Endothelial cell (in vitro differentiated cells): Measurements from ENCODE around the gene PHTF2. TPM values are rescaled to one million over a fixed set of nuclear protein-coding genes. Genes with fewer than 3 reads are reported as not detected.
A peak's percentile ranks its signal among the peaks of the same experiment; 100 is the strongest.

ENCODE experiments used
- DNase-seq: peaks from one replicate; pipeline ENCODE4 v3.0.0; 2021; ENCODE audit warnings: low spot score
- H3K27ac Mint-ChIP-seq: one replicate; pipeline ENCODE4 v1.8.0; 2021; ENCODE audit warnings: mixed read lengths, inconsistent platforms; ENCODE audit not compliant: unreplicated experiment
- H3K27me3 Mint-ChIP-seq: one replicate; pipeline ENCODE4 v1.8.0; 2021; ENCODE audit warnings: mild to moderate bottlenecking, moderate library complexity, mixed read lengths, inconsistent platforms; ENCODE audit not compliant: unreplicated experiment
- H3K36me3 Mint-ChIP-seq: one replicate; pipeline ENCODE4 v1.8.0; 2021; ENCODE audit warnings: mild to moderate bottlenecking, low read depth, mixed read lengths, inconsistent platforms; ENCODE audit not compliant: unreplicated experiment
- H3K4me1 Mint-ChIP-seq: one replicate; pipeline ENCODE4 v1.8.0; 2021; ENCODE audit warnings: mild to moderate bottlenecking, mixed read lengths, inconsistent platforms; ENCODE audit not compliant: unreplicated experiment
- H3K4me3 Mint-ChIP-seq: one replicate; pipeline ENCODE4 v1.8.0; 2021; ENCODE audit warnings: mild to moderate bottlenecking, mixed read lengths, inconsistent platforms; ENCODE audit not compliant: unreplicated experiment
- H3K9me3 Mint-ChIP-seq: one replicate; pipeline ENCODE4 v1.8.0; 2021; ENCODE audit warnings: mixed read lengths, inconsistent platforms; ENCODE audit not compliant: unreplicated experiment
- CTCF ChIP-seq: fragments of 200-600 bp; sonication (generic); IDR thresholded peaks from one replicate; pipeline ENCODE4 v1.5.0; 2021; ENCODE audit warnings: antibody characterized with exemption; ENCODE audit not compliant: unreplicated experiment
- total RNA-seq: library from RNA; stranded (reverse); fragmentation: NEBNext Ultra II Directional; extraction: Animal tissue kit (Norgen Biotek cat#: 25700); gene quantifications from one replicate; pipeline ENCODE4 v1.2.1, GENCODE V29; 2021; ENCODE audit not compliant: unreplicated experiment

Gene PHTF2
- total RNA-seq, 1 donor from 2014 or later = 10.3 TPM

GRCh38 chr7:77760809-77761453 lies 37.6 kb upstream of the PHTF2 start:
- peak overlapping the region; percentile 48 for H3K27ac Mint-ChIP-seq

DNA sequence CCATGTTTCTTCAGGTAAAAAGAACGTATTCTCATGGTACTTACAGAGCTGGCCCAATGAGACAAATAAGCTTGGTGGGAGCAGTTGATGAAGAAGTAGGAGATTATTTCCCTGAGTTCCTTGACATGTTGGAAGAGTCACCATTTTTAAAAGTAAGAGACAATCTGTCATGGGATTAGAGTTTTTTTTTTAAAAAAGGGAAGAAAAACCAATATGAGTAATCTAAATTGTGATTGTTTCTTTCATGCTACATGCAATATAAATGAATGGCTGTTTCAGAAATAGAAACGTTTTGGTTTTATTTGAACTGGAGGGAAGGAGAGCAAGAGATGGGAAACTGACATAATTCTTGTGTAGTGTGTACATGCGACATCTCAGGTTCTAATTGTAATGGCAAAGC lies 33.1 kb upstream of the PHTF2 start:
- H3K36me3 Mint-ChIP-seq = peaks cover 13% of the 10 kb centered on the region
- DNase-seq = no peak
- no peaks in the 10 kb centered on the region for H3K9me3 Mint-ChIP-seq
- H3K27ac Mint-ChIP-seq = peak overlapping the region; percentile 70
- H3K4me3 Mint-ChIP-seq = no peak overlapping the region
- no peak for TF ChIP-seq CTCF
- peaks cover 2% of the 10 kb centered on the region for H3K27me3 Mint-ChIP-seq
- H3K4me1 Mint-ChIP-seq = peaks cover 16% of the 10 kb centered on the region

More at GRCh38 chr7:77760809-77761453, 37.6 kb upstream of the PHTF2 start:
- Mint-ChIP-seq H3K9me3 (no peaks in the 10 kb centered on the region), H3K4me3 (no peak overlapping the region), H3K4me1 (peaks cover 13% of the 10 kb centered on the region), H3K27me3 (no peaks in the 10 kb centered on the region), H3K36me3 (peaks cover 5% of the 10 kb centered on the region)
- DNase-seq = no peak
- no peak for TF ChIP-seq CTCF

DNA sequence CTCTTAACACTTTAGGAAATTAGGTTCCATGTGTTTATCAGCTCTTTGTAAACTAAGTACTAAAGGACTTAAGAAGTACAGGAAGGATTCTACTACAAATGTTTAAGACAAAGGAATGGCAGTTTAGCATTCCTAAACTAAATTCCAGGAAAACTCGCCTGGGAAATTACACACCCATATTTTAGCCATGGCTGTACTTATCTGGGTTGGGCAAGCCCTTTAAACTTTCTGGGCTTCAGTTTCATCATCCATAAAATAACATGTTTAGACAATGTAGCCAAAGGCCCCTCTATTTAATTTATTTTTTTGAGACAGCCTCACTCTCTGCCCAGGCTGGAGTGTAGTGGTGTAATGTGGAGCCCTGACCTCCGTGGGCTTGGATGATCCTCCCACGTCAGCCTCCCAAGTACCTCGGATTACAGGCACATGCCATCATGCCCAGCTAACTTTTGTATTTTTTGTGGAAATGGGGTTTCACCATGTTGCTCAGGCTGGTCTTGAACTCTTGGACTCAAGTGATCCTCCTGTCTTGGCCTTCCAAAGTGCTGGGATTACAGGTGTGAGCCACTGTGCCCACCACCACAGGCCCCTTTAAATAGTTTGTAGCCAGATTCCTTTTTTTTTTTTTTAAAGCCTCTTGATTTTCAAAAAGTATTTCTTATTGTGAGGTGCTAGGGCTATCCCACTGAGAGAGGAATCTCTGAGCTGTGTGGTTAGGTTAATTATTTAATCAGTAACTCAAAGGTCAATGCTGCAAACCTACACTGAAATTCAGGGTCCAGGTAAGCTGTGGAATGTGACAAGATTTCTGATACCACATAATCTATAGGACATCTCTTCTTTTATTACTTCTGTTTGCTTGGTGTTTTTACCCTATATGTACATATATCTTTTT lies 32.4 kb upstream of the PHTF2 start:
- peaks cover 16% of the 10 kb centered on the region for H3K36me3 Mint-ChIP-seq
- no peaks in the 10 kb centered on the region for H3K9me3 Mint-ChIP-seq
- TF ChIP-seq CTCF = no peak
- no peak for DNase-seq
- peaks cover 2% of the 10 kb centered on the region for H3K27me3 Mint-ChIP-seq
- peak overlapping the region; percentile 70 for H3K27ac Mint-ChIP-seq
- peaks cover 15% of the 10 kb centered on the region for H3K4me1 Mint-ChIP-seq
- H3K4me3 Mint-ChIP-seq = no peak overlapping the region

DNA sequence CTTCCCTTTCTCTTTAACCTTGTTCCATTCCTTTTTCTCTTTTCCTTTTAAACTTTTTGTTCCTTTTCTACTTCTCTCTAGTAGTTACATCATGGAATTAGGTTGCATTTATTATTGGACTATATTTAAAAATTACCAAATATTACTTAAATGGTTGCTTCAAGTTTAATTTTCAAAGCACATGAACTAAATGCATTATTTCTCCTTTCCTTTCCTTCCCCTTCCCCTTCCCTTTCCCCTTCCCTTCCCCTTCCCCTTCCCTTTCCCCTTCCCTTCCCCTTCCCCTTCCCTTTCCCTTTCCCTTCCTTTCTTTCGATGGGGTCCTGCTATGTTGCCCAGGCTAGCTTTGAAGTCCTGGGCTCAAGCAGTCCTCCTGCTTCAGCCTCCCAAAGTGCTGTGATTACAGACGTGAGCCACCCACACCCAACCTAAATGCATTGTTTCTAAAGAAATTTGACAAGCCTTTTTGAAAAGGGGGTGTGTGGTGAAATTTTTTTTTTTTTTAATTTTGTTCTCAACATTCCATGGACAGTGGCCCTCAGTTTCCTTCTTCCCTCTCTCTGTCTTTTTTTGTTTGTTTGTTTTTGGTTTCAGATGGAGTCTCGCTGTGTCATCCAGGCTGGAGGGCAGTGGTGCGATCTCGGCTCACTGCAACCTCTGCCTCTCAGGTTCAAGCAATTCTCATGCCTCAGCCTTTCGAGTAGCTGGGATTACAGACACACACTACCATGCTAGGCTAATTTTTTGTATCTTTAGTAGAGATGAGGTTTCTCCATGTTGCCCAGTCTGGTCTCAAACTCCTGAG lies 31.6 kb upstream of the PHTF2 start:
- peaks cover 2% of the 10 kb centered on the region for H3K27me3 Mint-ChIP-seq
- H3K4me3 Mint-ChIP-seq = no peak overlapping the region
- peak overlapping the region; percentile 45 for H3K27ac Mint-ChIP-seq
- no peak for TF ChIP-seq CTCF
- DNase-seq = no peak
- H3K9me3 Mint-ChIP-seq = no peaks in the 10 kb centered on the region
- peaks cover 12% of the 10 kb centered on the region for H3K4me1 Mint-ChIP-seq
- H3K36me3 Mint-ChIP-seq = peaks cover 16% of the 10 kb centered on the region
